ENCODE results near the gene TTLL8. TPM values are rescaled to one million over a fixed set of nuclear protein-coding genes. Genes with fewer than 3 reads are reported as not detected.

TTLL8 gene
- not detected for total RNA-seq

GRCh38 chr22:50058061-50058905 is at the start of gene TTLL8:
TSS of gene TTLL8 (minus strand) at chr22:50058298.

DNA sequence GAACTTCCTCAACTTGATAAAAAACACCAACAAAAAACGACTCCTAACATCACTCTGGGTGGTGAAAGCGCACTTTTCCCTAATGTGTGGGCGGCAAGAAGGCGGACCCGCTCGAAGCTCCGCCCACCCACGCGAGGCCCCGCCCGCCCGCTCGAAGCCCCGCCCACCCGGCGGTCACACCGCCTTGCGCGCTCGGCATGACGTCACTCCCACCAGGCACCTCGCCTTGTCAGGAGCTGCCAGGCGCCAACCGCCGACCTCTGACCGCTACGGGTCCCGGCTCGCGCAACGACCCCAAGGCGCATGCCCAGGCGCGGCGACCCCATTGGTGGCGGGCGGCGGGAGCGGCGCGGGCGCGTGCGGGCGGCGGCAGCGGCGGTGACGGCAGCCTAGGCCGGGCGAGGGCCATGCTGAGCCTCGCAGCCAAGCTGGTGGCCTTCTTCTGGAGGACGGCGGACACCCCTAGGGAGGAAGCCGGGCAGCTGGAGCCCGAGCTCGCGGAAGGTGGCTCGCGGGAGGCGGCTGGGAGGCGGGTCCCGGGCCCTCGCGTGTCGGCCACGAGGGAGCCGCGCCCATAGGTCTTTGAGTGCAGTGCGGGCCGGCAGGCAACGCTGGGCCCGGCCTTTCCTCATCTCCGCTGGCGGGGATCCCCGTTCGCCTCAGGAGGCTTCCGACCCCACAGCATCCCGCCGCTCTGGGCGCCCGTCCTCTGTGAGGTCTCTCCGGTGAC is 31.7 kb upstream of the TTLL8 start, which contains the start of gene MOV10L1:
MOV10L1 (plus strand) TSS at position 325 of the 730 bp plus-strand sequence; CDS start at position 408, 83 bp downstream.

DNA sequence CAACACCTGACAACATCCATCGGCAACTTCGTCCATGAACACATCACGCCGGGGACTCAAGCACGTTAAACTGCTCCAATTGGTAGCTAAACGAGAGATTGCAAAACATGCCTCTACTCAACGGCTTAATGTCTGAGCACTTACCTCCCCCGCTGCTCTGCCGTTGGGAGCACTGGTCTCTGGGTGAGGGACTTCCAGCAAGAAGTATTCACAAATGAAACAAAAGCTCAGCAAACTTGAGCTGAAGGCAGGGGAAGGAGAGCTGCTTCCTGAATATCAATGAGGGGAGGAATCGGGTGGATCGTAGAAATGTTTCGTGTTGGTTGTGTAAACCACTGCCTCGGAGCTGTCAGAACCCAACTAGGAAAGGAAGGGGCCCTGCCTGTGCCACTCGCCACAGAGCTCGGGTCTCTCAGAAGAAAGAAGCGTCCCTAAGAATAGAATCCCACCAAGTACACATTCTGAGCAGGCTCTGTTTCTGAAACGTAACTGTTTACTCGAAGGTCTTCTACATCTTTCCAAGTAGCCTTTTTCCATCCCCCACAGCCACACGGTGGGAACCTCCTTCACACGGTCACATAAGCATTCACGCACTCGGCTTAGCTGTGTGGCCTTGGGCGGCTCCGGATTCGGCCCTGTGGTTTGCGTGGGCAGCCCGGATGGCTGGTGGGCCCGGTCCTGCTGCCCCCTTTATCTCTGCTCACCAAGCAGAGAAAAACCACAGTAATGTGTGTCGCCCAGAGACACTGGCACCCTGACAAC is 27.3 kb upstream of the TTLL8 start, which contains the start of gene MLC1:
MLC1 (minus strand) TSS at position 216 of the 762 bp plus-strand sequence. CDS start 524 bp downstream, outside the sequence.

DNA sequence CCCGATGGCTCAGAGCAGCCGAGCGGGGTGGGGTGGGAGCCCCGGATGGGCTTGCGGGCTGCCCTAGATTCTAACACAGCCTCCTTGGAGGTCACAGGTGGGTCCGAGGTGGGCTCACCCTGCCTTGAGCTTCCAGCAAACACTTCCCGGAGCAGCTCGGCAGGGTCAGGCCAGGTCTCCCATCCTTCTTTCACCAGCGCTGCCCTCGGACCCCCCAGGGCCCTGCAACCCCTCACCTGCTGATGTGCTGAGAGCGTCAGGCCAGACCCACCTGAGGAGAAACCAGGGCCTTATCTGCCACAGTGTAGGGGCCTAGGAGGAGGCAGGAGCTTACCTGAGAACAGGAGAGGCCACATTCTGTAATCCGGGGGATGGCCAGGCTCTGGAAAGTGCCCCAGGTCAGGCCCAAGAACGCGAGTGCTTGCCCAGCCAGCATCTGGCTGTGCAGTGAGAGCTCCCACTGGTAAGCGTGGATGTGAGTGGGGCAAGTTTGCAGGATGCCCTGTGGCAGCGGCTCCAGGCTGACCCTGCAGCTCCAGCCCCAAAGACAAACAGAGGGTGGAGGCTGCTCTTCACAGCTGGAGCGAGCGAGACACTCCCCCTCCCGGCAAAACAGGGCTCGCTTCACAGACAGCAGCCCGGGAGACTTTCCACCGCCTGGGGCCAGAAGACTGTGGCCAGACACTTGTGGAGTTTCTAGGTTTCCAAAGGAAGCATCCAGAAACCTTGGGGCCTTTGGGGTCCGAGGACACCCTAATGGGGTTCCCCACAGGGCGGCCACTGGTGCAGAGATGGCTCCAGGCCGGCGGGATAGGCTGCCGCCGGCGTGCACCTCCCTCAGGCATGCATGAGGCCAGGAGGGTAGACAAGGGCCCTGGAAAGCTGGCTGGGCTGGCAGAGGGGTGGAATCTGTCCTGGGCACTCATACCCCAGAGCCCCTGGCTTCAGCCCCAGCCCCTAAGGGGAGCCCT is 45.6 kb downstream of the TTLL8 start, which contains the start of gene IL17REL:
IL17REL (minus strand) TSS at position 555 of the 971 bp plus-strand sequence; CDS start at position 436, 119 bp downstream.

Other genes starting within 250 kb of the TTLL8 start
- 32.5 TPM for gene BRD1, start 230.4 kb downstream of the TTLL8 start, total RNA-seq
- gene ZBED4, start 204.5 kb downstream of the TTLL8 start, total RNA-seq, result 17.1 TPM
- gene ALG12, start 139.9 kb downstream of the TTLL8 start, total RNA-seq, result 10.6 TPM
- 25.4 TPM for gene CRELD2, start 139.7 kb downstream of the TTLL8 start, total RNA-seq
- 15.2 TPM for gene PIM3, start 97.5 kb downstream of the TTLL8 start, total RNA-seq
- 0.69 TPM for gene IL17REL, start 45.5 kb downstream of the TTLL8 start, total RNA-seq
- gene MLC1, start 27.1 kb upstream of the TTLL8 start, total RNA-seq, result 74.5 TPM
- gene MOV10L1, start 31.7 kb upstream of the TTLL8 start, total RNA-seq, result 1.8 TPM
- gene PANX2, start 112.4 kb upstream of the TTLL8 start, total RNA-seq, result 4.8 TPM
- gene TRABD, start 127.6 kb upstream of the TTLL8 start, total RNA-seq, result 5.5 TPM
- gene SELENOO, start 142.7 kb upstream of the TTLL8 start, total RNA-seq, result 7.4 TPM
- gene TUBGCP6, start 186.7 kb upstream of the TTLL8 start, total RNA-seq, result 34.4 TPM
- gene HDAC10, start 193.0 kb upstream of the TTLL8 start, total RNA-seq, result 19.6 TPM
- 11.8 TPM for gene MAPK12, start 203.4 kb upstream of the TTLL8 start, total RNA-seq
- 13.4 TPM for gene MAPK11, start 212.1 kb upstream of the TTLL8 start, total RNA-seq
- 52.4 TPM for gene PLXNB2, start 249.3 kb upstream of the TTLL8 start, total RNA-seq